ENCODE results near the gene GAL3ST3.
A peak's percentile ranks its signal among the peaks of the same experiment; 100 is the strongest.

The GAL3ST3 gene

DNA sequence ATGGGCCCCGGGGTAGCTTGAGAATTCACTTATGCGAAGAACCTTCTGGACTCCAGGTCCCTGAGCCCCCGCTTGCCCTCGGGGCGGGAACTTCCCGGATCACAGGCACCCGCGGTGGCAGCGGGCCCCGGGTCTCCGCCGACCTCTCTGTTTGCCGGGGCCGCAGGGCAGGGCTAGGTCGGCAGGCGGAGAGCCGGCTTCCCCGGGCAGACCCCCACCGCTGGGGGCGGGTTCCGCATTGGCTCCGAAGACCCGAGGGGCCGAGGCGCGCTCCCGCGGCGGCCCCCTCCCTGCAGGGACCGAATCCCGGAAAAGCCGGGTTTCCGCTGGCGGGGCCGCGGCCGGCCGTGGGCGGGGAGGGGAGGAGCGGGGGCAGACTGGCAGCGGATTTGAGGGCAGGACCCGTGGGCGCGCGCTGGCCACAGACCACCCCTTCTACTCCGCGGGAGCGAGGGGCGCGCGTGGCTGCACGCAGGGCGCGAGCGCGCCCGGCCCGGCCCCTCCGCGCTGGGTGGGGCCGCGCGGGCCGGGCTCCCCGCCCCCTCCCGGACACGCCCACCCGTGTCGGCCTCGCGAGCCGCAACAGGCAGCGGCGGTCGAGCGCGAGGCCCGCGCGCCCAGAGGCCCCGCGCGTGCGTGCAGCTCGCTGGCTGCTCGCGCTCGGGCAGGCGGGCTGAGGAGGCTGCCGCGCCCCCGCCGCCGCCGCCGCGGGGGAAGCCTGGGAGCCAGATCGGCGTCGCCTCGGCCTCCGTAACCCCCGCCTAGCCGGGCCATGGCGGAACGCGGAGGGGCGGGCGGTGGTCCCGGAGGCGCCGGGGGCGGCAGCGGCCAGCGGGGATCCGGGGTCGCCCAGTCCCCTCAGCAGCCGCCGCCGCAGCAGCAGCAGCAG, 21.0 kb upstream of the GAL3ST3 start, which contains the start of gene PACS1:
TSS of gene PACS1 (plus strand) at position 558 of the 889 bp plus-strand sequence. CDS start at position 773, 215 bp downstream.
- FAIRE-seq: no peak

DNA sequence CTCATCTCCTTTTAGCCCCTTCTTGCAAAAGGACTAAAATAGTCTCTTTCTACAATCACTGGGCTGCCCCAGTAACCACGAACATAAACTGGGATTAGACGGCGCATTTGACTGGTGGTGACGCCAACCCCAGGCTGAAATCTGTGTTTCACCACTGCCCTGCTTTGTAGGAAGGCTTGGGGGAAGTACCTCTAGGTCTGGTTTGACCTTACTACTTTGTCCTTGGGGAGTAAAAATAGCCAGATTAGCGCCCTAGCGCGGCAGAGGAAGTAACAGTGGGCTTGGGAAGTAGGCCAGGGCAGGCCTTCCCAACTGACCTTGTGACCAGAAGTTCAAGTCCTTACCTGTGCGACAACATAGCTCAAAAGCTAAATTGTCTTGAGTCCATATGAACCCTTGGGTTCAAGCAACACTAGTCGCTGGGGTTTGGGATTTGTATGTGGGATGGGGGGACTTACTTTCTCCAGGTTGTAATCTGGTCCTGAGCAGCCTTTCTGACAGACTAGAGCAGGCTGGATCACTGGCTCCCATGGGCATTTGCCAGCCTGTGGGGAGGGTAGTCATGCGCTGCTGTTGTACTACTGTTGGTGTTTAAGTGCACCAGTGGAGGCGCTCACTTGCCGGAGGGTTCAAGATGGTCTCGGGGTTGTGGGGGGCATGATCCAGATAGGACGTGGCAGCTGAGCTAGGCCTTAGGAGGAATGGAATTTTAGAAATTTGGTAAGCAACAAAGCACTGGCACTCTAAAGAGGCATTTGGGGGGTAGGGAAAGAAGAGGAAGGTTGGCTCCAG, 20.2 kb upstream of the GAL3ST3 start:
- no peak for FAIRE-seq

DNA sequence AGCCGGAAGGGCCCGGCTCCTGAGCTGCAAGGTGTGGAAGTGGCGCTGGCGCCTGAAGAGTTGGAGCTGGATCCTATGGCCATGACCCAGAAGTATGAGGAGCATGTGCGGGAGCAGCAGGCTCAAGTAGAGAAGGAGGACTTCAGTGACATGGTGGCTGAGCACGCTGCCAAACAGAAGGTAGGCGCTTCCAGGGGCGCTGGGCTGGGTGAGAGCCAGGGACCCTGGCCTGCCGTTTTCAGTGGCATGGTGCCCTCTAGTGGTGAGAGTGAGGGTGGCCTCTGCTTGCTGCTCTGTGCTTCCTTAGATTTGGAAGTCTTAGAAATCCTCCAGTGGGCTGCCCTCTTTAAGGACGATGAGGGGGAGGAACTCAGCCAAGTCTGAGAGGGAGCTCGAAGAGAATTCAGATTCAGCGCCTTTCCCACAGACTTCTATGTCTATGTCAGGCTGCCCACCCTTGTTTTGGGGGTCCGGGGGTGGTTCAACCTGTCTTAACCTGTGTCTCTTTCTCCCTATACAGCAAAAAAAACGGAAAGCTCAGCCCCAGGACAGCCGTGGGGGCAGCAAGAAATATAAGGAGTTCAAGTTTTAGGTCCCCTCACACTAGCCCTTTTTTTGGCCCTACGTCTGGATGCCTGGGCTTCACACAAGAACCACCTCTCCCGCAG, 19.3 kb upstream of the GAL3ST3 start:
- peak; percentile 85 for FAIRE-seq

DNA sequence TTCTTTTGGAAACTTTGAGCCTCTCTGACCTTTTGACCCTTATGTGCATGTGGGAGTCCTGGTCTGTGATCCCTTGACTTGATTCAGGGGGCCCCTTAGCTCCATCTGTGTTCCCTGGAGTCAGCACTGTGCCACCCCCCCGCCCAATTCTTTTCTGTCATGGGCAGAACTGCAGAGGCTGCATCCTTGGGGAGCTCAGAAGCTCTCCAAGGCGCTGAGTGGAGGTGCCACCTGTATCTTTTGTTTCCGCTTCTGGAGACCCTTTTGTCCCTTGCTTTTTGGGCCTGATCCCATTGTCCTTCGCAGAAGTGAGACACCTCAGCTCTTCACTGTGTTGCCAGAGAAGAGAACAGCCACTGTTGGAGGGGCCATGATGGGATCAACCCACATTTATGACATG, 18.7 kb upstream of the GAL3ST3 start:
- FAIRE-seq: no peak

DNA sequence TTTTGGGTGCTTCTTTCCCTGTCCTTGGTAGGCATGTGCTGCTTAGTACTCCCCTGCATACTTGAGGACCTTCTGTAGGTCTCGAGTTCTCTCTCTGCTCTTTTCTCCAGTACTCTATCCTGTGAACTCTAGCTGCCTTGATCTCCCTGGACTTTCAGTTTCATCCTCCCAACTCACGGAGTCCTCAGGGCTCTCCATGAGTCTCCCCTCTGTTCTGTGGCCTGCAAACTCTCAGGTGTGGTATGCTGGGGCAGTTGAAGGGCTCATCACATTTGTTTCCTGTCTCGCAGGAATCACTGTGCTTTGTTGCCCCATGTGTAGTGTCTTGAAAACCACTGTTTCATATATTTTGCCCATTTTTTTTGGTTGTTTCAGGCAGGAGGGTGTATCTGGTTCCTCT, 17.8 kb upstream of the GAL3ST3 start:
- FAIRE-seq: no peak

DNA sequence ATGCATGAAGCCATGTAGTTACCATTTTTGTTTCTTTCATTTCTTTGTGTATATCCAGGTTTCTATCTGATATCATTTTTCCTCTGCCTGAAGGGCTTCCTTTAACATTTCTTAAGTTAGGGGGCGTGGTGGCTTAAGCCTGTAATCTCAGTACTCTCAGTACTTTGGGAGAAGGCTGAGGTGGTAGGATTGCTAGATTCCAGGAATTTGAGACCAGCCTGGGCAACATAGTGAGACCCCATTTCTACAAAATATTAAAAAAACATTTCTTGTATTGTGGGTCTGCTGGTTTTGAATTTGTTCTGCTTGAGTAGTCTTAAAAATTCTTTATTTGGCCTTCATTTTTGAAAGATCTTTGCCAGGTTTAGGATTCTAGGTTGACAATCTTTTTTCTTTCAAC, 15.6 kb upstream of the GAL3ST3 start:
- no peak for FAIRE-seq

DNA sequence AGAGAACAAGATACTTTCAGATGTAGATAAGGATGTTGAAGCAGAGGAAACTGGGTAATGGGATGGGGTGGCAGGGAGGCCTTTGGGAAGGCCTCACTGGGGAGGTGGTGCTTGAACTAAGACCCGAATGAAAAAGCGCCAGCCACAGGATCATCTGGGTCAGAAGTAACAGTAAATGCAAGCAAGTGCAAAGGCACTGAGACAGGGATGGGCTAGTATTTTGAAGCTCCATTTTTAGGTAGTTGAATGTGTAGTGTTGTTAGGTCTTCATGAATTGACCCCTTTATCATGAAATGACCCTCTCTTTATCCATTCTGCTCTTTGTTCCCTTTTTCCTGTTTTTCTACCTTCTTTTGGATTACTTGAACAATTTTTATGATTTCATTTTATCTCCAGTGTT, 14.9 kb upstream of the GAL3ST3 start:
- FAIRE-seq: no peak

DNA sequence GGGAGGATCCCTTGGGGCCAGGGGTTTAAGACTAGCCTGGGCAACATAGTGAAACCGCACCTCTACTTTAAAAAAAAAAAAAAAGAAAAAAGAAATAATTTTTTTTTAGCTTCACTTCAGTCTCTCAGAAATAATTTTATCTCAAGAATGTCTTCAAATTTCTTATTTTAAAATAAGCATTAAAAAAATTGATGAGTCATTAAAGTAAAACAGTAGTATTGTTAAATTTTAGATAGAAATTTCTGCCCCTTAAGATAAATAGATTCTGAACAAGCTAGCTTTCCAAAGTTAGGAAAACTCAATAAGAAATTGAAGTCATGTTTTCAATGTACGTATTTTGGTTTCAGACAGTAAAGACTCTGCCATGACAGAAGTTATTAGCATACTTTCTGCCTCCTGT, 13.4 kb upstream of the GAL3ST3 start:
- FAIRE-seq: peak; percentile 44

DNA sequence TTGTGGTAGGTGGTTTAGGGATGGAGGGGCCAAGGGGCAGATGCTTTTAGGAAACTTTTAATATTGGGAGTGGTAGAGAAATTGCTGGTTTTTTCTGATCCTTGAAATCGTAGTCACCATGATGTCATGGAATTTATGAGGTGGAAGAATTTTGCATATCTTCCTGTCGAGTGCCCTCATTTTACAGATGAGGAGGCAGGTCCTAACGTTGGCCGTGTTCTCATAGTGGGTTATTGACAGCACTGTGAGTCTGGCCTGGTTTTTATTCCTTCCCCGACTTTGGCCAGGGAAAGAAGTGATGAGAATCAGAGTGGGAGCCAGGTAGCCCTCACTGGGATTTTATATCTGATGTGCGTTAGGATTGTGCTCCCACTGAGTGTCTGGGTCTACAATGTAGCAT, 12.3 kb upstream of the GAL3ST3 start:
- no peak for FAIRE-seq

DNA sequence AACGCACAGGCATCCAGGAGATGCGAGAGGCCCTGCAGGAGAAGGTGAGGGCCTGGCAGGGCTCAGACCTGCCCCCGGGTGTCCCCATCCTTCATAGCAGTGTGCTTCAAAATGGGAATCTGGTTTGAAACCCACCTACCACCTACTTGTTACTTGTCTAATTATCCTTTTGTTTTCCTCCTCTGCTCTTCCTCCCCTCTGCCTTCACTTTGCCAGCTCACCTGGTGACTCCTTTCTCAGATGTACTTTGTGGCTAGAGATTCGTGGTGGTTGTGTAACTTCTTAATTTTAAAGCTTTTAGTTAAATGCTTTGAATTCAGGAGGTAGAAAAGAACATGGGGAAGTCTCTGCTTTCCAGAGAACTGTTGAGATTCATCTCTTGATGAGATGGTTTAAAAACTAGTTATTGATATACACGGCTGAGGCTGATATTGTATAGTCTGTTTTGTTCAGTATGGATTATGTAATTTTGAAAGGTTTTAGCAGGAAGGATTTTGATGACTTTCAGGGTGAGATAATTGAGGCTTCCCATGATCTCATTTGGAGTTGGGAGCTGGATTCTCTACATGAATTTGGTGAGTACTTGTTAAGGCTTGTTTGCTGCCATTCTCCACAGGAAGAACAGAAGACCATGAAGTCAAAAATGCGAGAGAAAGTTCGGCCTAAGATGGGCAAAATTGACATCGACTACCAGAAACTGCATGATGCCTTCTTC, 11.2 kb upstream of the GAL3ST3 start:
- FAIRE-seq: no peak

DNA sequence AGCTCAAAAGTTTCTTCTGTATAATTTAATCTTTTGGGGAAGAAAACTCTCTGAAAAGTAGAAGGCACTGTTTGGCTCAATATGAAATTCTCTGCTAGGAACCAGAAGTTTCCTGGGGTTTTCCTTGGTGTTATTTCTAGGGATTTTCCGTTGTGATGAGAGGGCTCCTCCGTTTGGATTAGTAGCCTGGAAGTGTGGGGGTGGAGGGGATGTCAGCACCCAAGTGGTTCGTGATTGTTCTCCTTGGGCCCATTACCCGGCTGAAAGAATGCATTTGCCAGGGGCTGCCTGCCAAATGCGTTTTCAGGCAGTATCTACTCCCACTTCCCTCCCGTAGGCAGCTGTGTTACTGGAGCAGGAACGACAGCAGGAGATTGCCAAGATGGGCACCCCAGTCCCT, 7.5 kb upstream of the GAL3ST3 start:
- FAIRE-seq: no peak

DNA sequence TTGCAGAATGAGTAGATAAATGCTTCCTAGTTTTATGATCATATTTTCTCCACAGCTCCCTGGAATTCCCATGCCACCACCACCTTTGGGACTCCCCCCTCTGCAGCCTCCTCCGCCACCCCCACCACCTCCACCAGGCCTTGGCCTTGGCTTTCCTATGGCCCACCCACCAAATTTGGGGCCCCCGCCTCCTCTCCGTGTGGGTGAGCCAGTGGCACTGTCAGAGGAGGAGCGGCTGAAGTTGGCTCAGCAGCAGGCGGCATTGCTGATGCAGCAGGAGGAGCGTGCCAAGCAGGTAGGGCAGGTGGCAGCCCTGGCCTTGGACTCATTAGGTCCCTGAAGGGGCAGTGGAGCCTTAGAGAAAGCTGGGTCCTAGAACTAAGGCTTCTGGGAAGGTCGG, 6.1 kb upstream of the GAL3ST3 start:
- FAIRE-seq: no peak

DNA sequence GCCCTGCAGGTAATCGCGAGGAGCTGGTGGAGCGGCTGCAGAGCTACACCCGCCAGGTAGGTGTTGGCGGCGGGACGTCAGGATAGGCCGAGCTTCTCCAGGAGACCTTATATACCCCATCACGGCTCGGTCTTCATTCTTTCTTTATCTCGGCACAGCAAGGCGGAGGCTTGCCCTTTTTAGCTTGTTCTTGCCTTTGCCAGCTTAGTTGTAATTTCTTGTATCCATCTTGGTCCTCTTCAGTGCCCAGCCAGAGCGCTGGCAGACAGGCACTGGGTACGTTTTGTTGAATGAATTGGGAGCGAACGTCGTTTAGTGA, 3.7 kb upstream of the GAL3ST3 start:
- no peak for FAIRE-seq

DNA sequence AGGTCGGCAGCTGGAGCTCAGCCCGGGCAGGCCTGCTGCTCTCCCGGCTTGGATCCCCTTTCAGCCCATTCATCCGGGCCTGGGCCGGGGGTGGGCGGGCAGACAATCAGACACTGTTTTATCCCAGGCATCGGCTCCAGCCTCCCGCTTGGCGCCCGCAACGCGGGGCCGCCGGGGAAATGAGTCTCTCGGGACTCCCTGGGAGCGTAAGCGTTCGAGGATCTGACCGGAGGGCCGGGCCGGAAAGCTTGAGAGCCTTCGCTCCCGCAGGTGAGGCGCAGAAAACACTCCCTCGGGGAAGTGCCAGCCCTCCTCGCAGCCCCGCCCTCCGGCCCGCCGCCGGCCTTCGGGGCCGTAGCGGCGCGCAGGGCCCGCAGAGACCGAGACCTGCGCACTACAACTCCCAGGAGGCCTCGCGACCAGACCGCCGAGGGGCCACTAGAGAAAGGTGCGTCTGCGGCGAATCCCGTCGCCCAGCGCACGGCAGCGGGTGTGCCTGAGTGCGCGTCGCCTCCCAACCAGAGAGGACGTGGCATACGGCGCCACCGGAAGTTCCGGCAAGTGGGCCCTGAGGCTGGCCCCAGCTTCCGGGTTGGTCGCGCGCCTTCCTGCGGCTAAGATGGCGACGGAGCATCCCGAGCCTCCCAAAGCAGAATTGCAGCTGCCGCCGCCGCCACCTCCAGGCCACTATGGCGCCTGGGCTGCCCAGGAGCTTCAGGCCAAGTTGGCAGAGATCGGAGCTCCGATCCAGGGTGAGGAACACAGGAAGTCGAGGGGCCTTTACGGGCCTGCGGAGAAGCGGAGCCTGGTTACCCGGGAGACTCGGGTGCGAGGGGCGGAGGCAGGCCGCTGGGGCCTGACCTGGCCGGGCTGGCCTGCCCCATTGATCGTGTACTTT, 3.1 kb upstream of the GAL3ST3 start, which contains the start of gene SF3B2:
TSS of gene SF3B2 (plus strand) at position 599 of the 898 bp plus-strand sequence. CDS start at position 620, 21 bp downstream.
- peak; percentile 91 for FAIRE-seq

DNA sequence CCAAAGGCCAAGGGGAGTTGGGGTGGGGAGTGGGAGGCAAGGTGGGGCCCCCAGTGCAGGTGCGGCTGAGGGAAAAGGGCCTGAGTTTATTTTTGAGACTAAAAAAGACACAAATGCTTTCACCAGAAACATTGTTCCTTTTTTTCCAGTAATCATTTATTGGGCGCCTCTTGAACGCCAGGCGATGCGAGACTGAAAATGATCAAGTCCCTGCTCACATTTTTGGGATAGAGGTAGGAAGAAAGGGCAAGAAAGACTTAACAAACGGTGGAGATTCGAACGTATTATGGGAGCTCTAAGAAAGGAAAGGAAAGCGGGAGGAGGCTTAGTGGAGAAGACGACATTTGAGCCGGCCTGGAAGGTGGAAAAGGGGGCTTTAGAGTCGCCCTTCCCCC, 2.4 kb upstream of the GAL3ST3 start:
- FAIRE-seq: no peak

DNA sequence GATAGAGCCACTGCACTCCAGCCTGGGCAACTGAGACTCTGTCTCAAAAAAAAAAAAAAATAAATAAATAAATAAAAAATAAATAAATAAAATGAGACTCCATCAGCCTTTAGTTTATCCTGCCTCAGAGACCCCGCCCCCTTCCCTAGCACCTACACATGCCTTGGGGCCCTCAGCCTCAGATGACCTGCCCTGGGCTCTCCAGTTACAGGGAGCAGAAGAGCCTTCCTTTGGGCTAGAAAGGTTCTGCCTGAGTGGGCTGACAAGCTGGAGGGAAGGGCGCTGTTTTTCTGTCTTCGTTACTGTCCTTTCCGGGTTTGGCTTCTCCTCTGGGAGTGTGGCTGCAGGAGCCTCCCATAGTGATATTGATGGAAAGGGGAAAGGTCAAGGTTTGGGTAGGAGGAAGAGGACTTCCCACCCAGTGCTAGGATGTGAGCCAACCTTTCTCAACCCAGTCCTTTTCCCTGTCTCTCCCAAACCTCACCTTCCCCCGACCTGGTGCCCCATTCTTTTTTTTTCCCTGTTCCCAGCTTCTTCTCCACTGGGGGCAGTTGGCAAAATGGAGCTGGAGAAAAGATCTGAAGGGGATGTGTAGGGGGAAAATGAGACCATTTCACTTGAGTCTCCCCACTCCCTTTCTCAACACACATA, 1.7 kb upstream of the GAL3ST3 start:
- no peak for FAIRE-seq

DNA sequence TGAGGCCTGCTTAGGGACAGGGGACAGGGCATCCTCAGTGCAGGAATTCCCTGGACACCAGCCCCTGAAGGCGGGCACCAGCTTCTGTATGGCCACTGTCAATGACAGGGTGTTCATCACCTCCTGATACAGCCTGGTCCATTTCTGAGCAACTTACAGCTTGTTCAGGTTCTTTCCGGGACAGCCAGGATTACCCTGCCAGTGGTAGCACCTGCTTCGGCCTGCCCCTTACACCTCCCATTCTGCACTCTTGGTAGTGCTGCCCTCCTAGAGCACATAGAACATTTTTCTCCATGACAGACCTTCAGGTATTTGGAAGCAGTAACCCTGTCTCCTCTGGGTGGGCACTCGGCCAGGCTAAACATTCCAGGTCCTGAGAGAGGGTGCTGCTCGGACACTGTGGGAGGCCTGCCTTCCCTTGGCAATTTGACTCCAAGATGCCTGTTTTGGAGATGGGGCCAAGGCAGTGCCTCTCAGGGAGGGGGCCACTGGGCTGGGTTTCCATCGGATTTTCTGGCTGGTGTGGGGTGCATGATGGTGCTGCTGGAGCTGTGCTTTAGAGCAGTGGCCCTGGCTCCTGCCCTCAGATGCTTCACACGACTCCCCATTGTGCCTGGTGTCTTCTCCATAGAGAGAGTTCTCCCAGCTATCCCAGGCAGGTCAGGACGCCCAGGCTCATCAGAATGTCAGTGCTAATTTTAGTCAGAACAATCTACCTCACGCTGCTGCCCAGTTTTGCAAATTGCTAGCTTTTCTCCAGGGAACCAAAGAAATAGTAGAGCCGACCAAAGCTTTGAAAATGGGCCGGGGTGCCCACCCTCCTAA, 1.2 kb downstream of the GAL3ST3 start:
- FAIRE-seq: no peak

DNA sequence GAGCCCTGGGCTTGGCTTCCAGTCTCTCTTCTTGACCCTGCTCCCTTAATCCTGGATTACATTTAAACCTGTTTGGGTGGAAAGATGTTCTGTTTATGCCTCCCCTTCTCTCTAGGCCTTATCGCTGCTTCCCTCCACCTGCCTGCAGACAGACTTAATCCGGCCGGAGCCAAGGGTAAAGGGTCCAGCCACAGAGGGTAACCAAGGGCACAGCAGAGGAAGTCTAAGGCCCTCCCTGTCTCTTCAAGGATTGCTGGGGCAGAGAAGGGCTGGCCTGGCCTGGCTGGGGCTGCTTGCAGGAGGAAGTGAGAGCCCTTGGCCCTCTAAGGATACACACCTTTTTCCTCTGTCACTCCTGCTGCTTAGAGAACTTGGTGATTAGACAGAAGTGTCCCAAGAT, 2.1 kb downstream of the GAL3ST3 start:
- no peak for FAIRE-seq

DNA sequence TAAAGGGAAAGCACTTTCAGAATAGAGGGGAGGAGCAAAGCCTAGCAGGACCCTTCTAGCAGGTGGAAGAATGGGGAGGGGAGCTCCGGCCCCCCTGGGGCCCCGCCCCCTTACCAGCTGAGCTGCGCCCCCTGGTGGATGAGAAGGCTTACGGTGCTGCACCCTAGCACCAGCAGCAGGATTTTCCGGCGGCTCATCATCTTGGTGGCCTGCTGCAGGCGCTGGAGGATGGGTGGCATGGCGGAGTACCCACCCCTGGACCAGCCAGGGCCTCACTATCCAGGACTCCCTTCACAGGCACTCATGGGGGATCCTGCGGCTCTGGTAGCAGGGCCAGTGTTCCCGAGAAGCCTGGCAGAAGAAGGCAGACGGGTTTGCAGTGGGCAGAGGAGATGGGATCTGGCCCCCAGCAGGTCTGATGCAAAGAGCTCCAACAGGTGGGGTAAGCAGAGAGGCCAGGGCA, 3.8 kb downstream of the GAL3ST3 start:
- no peak for FAIRE-seq

DNA sequence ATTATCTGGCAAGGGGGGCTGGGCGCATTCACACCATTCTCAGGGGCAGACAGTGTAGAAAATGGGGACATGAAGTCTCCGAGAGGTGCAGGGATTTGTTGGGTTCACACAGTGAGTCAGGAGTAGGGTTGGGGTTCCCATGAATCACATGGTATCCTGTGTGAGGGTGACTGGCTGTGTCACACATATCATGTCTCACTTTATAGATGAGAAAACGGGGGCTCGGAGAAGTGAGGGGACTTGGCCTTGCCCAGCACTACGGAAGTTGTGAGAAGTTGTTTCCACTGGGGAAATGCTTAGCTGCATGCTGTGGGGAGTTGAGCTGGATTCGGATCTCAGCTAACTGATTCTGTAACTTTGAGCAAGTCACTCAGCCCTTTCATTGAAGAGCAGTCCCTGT, 4.2 kb downstream of the GAL3ST3 start:
- FAIRE-seq: no peak
